K562 (cell line): ENCODE data around the gene RGL2. TPM values are rescaled to one million over a fixed set of nuclear protein-coding genes. Genes with fewer than 3 reads are reported as not detected.
A peak's percentile ranks its signal among the peaks of the same experiment; 100 is the strongest.

ENCODE experiments used
- ATF3 ChIP-seq, 2 experiments: fragments of 450-650 bp in 1 of 2; sonication (generic) in 1 of 2; formaldehyde crosslinking in 1 of 2; IDR thresholded peaks in 1 of 2; conservative IDR thresholded peaks in 1 of 2; 2 replicates each; pipeline versions ENCODE4 v1.6.1 to v1.8.1; 2016 to 2023; ENCODE audit warnings: mild to moderate bottlenecking in 2 of 2, moderate library complexity in 2 of 2, inconsistent platforms in 1 of 2, missing genetic modification reagents in 1 of 2
- CBFA2T2 ChIP-seq: fragments of 450-650 bp; conservative IDR thresholded peaks from 2 replicates; pipeline ENCODE4 v1.6.1; 2017; ENCODE audit warnings: mild to moderate bottlenecking
- CBFB ChIP-seq: sonication (generic); formaldehyde crosslinking; IDR thresholded peaks from 2 replicates; pipeline ENCODE4 v1.4.0; 2020; ENCODE audit warnings: mild to moderate bottlenecking, missing genetic modification reagents
- CBX2 ChIP-seq: fragments of 200-600 bp; sonication (generic); IDR thresholded peaks from one replicate; pipeline ENCODE4 v1.6.1; 2012; ENCODE audit warnings: mild to moderate bottlenecking, low read length, inconsistent platforms; ENCODE audit not compliant: insufficient read depth, poor library complexity, severe bottlenecking
- CHD1 ChIP-seq: fragments of 200-600 bp; sonication (generic); IDR thresholded peaks from one replicate; pipeline ENCODE4 v1.6.1; 2012; ENCODE audit warnings: mild to moderate bottlenecking, moderate library complexity, low read length, inconsistent platforms
- CSDE1 ChIP-seq, 2 experiments: fragments of 450-650 bp; IDR thresholded peaks; 2 replicates each; pipeline ENCODE4 v1.6.1; 2016; ENCODE audit warnings: mild to moderate bottlenecking in 1 of 2
- DMBX1 ChIP-seq: fragments of 250-450 bp; sonication (Bioruptor Pico); IDR thresholded peaks from 2 replicates; pipeline ENCODE4 v1.8.0; 2022; ENCODE audit warnings: inconsistent platforms, mild to moderate bottlenecking, moderate library complexity, borderline replicate concordance
- EHMT2 ChIP-seq: fragments of 450-650 bp; IDR thresholded peaks from 2 replicates; pipeline ENCODE4 v1.6.1; 2018; ENCODE audit warnings: antibody characterized with exemption
- GTF3C2 ChIP-seq: IDR thresholded peaks from 3 replicates; pipeline ENCODE4 v1.6.1; 2011; ENCODE audit warnings: borderline replicate concordance, mild to moderate bottlenecking, moderate library complexity; ENCODE audit not compliant: insufficient read length; ENCODE audit errors: extremely low read depth
- HLTF ChIP-seq: fragments of 450-650 bp; IDR thresholded peaks from 2 replicates; pipeline ENCODE4 v1.6.1; 2016
- HNRNPLL ChIP-seq: fragments of 200-400 bp; formaldehyde crosslinking; IDR thresholded peaks from 2 replicates; pipeline ENCODE4 v1.6.1; 2017; ENCODE audit warnings: low read length, low read depth, mild to moderate bottlenecking; ENCODE audit not compliant: poor library complexity, severe bottlenecking
- KAT8 ChIP-seq: fragments of 450-650 bp; IDR thresholded peaks from 2 replicates; pipeline ENCODE4 v1.6.1; 2016; ENCODE audit warnings: low read depth, mild to moderate bottlenecking
- KLF13 ChIP-seq: fragments of 450-650 bp; IDR thresholded peaks from 2 replicates; pipeline ENCODE4 v1.6.1; 2016; ENCODE audit warnings: missing genetic modification characterization, low read depth, mild to moderate bottlenecking, missing compliant biosample characterization, moderate library complexity, borderline replicate concordance
- MEF2D ChIP-seq: conservative IDR thresholded peaks from 2 replicates; pipeline ENCODE4 v1.6.1; 2016; ENCODE audit warnings: low read depth, missing genetic modification characterization, missing compliant biosample characterization
- SIN3B ChIP-seq: fragments of 450-650 bp; IDR thresholded peaks from 2 replicates; pipeline ENCODE4 v1.6.1; 2017; ENCODE audit warnings: low read depth, mild to moderate bottlenecking, moderate library complexity
- SP1 ChIP-seq: sonication (generic); formaldehyde crosslinking; IDR thresholded peaks from 2 replicates; pipeline ENCODE4 v1.8.1; 2022; ENCODE audit warnings: mild to moderate bottlenecking, missing genetic modification reagents
- THRAP3 ChIP-seq: fragments of 450-650 bp; IDR thresholded peaks from 2 replicates; pipeline ENCODE4 v1.6.1; 2016; ENCODE audit warnings: mild to moderate bottlenecking, inconsistent platforms, borderline replicate concordance
- TSHZ1 ChIP-seq: fragments of 250-450 bp; sonication (Bioruptor Pico); IDR thresholded peaks from 2 replicates; pipeline ENCODE4 v1.4.0; 2020; ENCODE audit warnings: mild to moderate bottlenecking, moderate library complexity
- ZNF124 ChIP-seq: sonication (generic); formaldehyde crosslinking; IDR thresholded peaks from 2 replicates; pipeline ENCODE4 v1.8.1; 2022; ENCODE audit warnings: missing genetic modification reagents
- ZNF316 ChIP-seq: fragments of 450-650 bp; IDR thresholded peaks from 2 replicates; pipeline ENCODE4 v1.6.1; 2016
- ZNF696 ChIP-seq: fragments of 250-450 bp; sonication (Bioruptor Pico); conservative IDR thresholded peaks from 2 replicates; pipeline ENCODE4 v1.4.0; 2020; ENCODE audit warnings: mild to moderate bottlenecking, moderate library complexity
- polyA plus RNA-seq, 8 experiments: library from polyadenylated mRNA; depleted of rRNA in 4 of 8; stranded (reverse) in 5 of 8; unstranded in 3 of 8; fragments of >200 nt; fragmentation: Nextera tagmentation in 2 of 8; fragmentation: Illumina TruSeq in 1 of 8; extraction: Ambion mirVana in 2 of 8; extraction: Trizol in 1 of 8; gene quantifications; 2 replicates each; pipeline versions ENCODE4 v1.2.1 to v1.2.3, GENCODE V29; 2011 to 2014; ENCODE audit warnings: inconsistent platforms in 1 of 8, missing spikeins in 1 of 8
- total RNA-seq, 7 experiments: library from RNA; depleted of rRNA in 6 of 7; stranded (reverse); fragments of >200 nt in 6 of 7; fragmentation: Illumina TruSeq in 2 of 7; extraction: Trizol in 2 of 7; gene quantifications; 2 replicates each; pipeline versions ENCODE4 v1.2.1 to v1.2.3, GENCODE V29; 2011 to 2021; ENCODE audit warnings: low replicate concordance in 1 of 7

The RGL2 gene
- total and polyA plus RNA-seq, 9 of the 15 experiments (the other 6 are each of a cell fraction or from before 2014, with no cell fraction given), result 1.8 to 57.1 (median 19.5) TPM

GRCh38 chr6:33297406-33297955, 1.3 kb downstream of the RGL2 start (continued):
- TF ChIP-seq GTF3C2 (no peak), THRAP3 (no peak), ZNF316 (no peak), HNRNPLL (no peak), ZNF696 (CRISPR knock-in tag) (no peak), MEF2D (tag) (no peak), CSDE1 (IDR thresholded peaks at IDR 0.05) (no peak), TSHZ1 (no peak), CBFB (CRISPR knock-in tag) (no peak), CBFA2T2 (peak; percentile 60), KAT8 (no peak), ATF3 (IDR thresholded peaks at IDR 0.05) (no peak), ATF3 (CRISPR knock-in tag; conservative IDR thresholded peaks at IDR 0.05) (no peak), KLF13 (tag) (0 out of 2 replicates have a peak, but pooled peaks have one; percentile 21), CBX2 (no peak), ZNF124 (no peak), SIN3B (no peak), HLTF (no peak), EHMT2 (no peak), DMBX1 (CRISPR knock-in tag) (no peak), CHD1 (no peak), SP1 (CRISPR knock-in tag) (no peak)
- TF ChIP-seq, all 486 proteins: peak for 27
